Ammon's horn (tissue), 1 donor: Measurements from ENCODE around the gene PUS3.

Experiments used
- DNase-seq: peaks from one replicate; pipeline ENCODE4 v3.0.0-alpha.2; 2016; ENCODE audit warnings: low spot score

PUS3 gene, protein sequence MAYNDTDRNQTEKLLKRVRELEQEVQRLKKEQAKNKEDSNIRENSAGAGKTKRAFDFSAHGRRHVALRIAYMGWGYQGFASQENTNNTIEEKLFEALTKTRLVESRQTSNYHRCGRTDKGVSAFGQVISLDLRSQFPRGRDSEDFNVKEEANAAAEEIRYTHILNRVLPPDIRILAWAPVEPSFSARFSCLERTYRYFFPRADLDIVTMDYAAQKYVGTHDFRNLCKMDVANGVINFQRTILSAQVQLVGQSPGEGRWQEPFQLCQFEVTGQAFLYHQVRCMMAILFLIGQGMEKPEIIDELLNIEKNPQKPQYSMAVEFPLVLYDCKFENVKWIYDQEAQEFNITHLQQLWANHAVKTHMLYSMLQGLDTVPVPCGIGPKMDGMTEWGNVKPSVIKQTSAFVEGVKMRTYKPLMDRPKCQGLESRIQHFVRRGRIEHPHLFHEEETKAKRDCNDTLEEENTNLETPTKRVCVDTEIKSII

GRCh38 chr11:125902927-125903710 is at the start of gene PUS3:
Gene PUS3, minus strand, starts transcription at chr11:125903206. Its CDS starts 6,922 bp downstream, at chr11:125896284.
- peak; percentile 92 for DNase-seq

- DNase-seq = no peak
Observed at GRCh38 chr11:125952559-125952958, 49.6 kb upstream of the PUS3 start.

DNA sequence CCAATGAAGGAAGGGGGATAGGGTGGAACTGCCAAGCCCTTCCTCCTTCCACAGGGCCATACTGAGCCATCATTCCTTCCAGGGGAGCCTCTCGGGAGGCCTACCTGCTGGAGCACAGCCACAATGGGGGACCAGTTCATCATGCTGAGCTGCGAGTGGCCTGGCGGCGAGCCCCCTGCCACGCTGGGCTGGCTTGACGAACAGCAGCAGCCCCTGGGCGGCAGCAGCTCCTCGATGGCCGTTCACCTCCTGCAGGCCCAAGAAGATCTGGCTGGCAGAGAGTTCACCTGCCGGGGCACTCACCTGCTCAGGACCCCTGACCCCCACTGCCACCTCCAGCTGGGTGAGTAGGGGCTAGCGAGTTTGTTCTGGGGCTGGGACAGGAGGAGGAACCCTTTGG is 48.7 kb upstream of the PUS3 start:
- no peak for DNase-seq

DNA sequence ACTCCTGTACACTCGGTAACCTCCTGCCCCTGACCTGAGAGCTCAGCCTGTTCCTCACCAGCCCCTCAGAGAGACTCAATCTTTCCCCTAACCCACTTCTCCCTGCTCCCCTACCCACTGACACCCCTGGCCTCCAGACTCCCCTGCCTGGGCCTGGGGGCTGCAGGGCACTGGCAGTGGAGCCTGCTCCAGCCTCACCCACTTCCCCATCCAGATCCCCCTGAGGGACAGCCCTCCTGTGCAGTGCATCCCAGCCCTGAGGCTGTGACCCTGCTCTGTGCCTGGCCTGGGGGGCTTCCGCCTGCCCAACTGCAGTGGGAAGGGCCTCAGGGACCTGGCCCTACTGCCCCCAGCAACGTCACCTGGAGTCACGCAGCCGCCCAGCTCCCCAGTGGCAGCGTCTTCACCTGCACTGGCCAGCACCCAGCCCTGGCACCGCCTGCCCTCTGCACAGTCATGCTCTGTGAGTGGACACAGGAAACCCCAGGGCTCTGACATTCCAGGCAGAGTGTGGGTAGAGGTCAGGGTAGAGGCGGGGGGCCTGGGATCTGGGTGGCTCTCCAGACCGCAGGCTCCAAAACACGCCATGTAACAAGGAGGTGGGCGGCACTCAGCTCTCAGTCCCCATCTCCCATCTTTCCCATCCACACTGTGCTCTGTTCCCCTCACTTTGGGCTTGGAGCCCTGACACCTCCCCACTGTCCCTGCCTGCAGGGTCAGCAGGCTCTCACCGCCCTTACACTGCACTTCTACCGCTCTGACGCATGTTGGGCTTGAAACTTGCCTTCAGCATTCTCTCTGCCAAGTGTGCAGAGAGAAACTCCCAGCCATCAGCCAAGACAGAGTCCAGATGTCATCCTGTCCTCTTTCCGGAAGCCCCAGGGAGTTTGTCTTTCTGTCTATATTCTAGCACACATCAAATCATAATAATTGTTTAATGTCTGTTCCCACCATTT is 48.0 kb upstream of the PUS3 start:
- DNase-seq = no peak

DNA sequence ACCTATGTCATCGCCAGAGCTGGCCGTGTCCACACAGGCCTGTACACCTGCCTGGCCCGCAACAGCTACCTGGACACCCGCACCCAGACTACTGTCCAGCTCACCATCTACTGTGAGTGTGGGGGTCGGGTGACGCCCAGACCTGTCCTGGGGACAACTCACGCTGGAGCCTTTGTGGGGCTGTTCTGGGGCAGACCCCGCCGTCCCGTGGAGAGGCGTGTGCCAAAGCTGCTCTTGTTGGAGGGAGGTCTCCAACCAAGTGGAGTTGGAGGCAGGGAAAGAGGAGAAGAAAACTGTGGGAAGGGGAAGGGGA is 47.1 kb upstream of the PUS3 start:
- DNase-seq = no peak

- no peak for DNase-seq
Observed at GRCh38 chr11:125949271-125950177, 46.5 kb upstream of the PUS3 start.

DNA sequence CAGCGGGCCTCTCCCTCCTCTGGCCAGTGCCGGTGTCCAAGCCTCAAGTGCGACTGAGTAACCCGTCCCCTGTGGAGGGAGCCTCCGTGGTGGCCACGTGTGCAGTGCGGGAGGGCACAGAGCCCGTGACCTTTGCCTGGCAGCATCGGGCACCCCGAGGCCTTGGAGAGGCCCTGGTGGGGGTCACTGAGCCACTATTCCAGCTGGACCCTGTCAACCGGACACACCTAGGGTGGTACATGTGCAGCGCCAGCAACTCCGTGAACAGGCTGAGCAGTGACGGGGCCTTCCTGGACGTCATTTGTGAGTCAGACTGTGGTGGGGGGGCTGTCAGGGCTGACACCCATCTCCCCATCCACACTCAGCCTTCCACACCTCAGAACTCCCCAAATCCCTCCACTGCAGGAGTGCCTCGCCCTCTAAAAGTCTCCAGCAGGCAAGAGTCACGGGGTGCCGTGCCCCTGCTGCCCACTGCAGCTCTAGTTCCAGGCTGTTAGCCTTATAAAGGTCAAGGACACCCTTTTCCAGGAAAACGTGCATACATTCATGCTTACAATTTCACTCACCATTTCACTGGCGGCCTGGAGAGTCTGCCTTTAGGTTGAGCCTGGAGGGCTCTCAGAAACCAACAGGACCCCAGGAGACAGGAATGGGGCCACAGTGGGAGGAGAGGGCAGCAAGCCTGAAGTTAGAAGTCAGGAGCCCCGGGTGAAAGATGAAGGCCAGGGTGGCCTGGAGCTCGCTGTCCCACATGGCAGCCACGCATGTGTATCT is 45.5 kb upstream of the PUS3 start:
- no peak for DNase-seq

DNA sequence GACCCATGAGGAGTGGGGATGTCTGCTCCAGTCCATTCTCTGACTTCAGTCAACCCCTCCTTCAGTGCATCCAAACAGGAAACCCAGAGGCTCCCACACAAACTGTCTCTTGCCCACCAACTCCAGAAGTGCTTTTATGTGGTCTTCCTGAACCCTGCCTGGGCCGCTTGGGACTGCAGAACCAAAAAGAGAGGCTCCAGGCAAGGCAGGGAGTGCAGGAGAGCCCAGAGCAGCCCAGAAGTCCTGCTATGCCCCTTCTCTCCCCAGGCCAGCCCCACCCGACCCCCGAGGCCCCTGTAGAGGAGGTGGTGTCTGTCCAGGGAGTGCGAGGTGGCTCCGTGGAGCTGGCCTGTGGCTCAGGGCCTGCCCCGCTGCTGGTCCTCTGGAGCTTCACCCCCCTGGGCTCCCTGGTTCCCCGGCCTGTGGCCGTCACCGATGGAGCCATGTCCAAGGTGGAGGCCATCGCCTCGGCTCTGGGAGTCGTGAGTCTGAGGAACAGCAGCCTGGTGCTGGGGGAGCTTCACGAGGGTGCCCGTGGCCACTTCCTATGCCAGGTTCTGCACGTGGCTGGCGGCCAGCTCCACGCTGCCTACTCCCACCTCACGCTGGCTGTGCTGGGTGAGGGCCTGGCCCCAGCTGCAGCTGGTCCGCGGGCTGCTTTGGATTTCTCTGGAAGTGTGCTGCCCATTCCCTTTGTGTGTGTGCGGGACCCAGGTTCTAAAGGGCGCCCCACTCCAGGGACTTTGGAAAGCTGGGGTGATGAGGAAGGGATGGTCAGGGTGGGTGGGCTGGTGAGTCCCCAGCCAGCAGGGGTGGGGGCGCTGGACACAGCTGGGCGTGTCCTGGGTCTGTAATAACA is 44.6 kb upstream of the PUS3 start:
- DNase-seq = no peak

GRCh38 chr11:125946712-125947418 is 43.9 kb upstream of the PUS3 start:
- DNase-seq = no peak

- no peak for DNase-seq
Observed at GRCh38 chr11:125945797-125946520, 43.0 kb upstream of the PUS3 start, which contains the start of gene VSIG10L2. Gene VSIG10L2, plus strand, starts transcription at chr11:125946044. Its CDS starts 12 bp downstream, at chr11:125946056.

DNA sequence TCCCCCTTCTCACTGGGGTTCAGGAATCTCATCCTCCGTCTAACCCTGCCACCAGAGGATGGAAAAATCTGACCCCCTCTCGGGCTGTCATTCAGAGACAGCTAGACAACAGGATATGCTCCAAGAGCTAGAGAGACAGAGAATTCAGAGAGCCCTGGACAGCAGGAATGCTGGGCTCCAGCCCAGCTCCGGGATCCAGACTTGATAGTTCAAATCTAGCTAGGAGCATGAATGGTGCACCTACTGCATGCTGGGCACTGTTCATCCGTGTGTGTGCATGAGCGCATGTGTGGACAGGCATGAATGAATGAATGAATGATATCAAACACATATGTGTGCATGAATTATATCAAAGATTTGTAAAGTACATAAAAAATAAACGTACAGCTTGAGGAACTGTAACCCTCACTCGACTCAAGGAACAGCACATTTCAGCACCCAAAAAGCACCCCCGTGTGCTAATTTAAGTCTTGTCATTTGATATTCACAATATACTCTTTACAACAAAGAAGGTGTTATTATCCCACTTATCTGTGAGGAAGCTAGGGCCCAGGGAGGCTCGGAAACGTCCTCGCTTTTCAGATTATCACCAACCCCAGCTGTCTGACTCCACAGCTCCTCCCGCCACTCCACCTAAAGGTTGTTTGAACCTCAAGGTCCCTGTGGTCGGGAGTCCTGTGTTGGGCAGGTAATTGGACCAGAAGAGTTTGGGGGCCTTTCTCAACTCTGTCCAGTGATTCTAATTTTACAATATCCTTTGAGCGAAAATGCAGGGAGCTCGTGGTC is 42.2 kb upstream of the PUS3 start:
- no peak for DNase-seq

DNA sequence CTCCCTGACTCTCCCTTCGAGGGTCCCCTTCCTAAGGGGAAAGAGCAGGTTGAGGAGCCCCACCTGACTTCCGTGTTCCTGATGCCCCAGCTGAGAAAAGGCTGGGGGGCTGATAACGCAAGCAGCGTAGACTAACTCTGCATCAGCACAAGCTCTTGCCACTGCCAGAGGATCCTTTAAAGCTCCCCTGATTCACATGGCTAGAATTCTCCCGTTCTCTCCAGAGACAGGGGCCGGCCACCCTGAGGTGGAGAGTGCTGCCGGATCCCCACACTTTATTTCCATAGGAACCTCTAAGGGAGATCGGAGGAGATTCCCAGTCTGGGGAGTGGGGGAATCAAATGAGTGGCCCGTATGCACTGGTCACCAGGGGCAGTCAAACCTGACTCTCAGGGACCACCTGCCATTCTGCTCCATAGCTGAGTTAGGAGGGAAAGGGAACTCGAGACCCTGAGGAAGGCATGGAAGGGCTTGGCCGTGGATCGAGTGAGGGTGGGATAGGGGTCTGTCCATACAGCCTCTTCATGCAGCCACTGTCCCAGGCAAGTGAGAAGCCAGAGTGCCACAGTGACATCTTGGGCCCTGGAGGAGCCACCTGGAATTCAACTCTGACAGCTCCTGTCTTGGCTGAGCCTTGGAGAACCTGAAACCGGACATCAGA is 41.5 kb upstream of the PUS3 start:
- no peak for DNase-seq

GRCh38 chr11:125943661-125944349 is 40.8 kb upstream of the PUS3 start:
- DNase-seq = no peak

DNA sequence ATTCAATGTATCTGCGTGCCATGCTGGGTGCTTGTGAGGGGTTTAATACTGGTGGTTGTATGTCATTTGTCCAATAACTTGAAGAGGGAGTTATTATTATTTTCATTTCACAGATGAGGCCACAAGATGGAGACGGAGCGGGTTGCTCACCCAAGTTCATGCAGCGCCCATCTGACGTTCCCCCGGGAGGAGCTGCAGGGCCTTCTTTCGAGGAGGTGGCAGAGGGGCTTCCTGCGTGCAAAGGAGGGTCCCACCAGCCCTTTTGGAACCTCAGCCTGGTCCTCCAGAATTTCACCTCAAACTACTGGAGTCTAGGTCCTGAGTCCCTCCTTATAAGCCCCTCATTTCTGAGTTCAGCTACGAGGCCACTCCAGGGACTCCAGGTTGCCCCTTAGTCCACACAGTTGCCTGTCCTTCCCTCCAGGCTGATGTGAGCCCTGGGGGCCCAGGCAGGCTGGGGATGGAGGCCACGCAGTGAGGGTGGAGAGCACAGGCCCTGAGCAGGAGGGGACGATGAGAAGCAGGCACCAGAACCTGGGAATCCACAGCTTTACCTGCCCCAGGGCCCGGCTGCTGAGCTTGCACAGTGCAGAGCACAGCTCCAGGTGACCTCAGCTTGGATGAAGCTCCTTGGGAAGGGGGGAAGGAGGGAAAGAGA is 39.9 kb upstream of the PUS3 start:
- no peak for DNase-seq
